NCI-H187 (cell line): ENCODE data around the gene OGG1.

ENCODE experiments used
- DNase-seq, 2 experiments: peaks; one replicate each; lab custom pipeline; 2025; lab: John Stamatoyannopoulos, UW

The OGG1 gene

DNA sequence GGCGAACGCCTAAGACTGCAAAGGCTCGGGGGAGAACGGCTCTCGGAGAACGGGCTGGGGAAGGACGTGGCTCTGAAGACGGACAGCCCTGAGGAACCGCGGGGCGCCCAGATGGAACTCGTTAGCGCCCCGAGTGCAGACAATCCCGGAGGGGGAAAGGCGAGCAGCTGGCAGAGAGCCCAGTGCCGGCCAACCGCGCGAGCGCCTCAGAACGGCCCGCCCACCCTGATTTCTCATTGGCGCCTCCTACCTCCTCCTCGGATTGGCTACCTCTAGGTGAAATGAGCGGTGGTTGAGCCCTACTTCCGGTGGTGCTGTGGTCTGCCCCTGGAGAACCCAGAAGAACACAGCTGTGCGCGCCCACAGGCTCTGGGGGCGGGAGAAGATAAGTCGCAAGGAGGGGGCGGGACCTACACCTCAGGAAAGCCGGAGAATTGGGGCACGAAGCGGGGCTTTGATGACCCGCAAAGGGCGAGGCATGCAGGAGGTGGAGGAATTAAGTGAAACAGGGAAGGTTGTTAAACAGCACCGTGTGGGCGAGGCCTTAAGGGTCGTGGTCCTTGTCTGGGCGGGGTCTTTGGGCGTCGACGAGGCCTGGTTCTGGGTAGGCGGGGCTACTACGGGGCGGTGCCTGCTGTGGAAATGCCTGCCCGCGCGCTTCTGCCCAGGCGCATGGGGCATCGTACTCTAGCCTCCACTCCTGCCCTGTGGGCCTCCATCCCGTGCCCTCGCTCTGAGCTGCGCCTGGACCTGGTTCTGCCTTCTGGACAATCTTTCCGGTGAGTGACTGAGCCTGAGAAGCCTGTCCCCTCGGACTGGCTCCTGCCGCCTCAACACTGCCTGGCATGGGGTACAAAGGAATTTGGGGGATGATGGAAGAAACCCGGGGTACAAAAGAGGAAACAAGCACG is at the start of gene OGG1:
OGG1 (plus strand) TSS at position 308 of the 911 bp plus-strand sequence; CDS start at position 643, 335 bp downstream.
- DNase-seq: peak; percentile 87 to 93

DNA sequence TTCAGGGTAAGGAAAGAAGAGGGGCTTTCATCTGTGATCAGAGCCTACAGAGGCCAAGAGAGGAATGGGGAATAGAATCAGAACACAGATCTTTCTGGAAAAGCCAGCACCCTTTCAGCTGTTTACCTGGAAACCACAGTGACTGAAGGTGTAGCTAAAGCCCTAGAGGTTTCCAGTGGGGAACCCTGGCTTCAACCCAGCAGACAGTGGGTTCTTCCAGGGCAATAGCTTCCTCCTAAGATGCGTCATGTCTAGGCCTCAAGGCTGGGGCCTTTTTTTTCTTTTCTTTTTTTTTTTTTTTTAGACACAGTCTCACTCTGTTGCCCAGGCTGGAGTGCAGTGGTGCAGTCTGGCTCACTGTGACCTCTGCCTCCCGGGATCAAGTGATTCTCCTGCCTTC is 49.2 kb upstream of the OGG1 start:
- DNase-seq: no peak

DNA sequence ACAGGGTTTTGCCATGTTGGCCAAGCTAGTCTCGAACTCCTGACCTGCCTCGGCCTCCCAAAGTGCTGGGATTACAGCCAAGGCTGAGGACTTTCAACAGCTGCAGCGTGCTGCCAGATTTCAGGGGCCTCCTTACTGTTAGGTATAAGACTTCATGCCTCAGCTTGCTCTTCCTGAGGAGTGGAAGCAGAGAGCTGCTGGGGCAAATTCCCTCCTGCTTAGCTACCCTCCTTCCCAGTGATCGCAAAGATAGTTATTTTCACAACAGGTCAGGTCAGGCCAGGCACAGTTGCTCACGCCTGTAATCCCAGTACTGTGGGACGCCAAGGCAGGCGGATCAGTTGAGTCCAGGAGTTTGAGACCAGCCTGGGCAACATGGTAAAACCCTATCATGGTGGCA is 48.7 kb upstream of the OGG1 start:
- no peak for DNase-seq

DNA sequence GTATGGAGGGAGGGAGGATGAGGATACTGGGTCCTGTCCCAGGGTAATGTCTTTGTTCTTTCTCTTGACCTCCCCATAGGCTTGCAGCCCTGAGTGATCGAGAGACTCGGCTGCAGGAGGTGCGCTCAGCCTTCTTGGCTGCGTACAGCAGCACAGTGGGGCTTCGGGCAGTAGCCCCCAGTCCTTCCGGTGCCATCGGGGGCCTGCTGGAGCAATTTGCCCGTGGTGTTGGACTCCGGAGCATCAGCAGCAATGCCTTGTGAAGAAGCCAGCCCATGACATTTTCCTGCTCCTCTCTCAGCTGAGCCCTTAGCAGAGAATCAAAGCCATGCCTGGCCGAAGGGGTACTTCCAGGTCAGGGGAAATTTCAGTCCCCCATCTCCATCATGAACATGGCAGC is 48.0 kb upstream of the OGG1 start:
- no peak for DNase-seq

DNA sequence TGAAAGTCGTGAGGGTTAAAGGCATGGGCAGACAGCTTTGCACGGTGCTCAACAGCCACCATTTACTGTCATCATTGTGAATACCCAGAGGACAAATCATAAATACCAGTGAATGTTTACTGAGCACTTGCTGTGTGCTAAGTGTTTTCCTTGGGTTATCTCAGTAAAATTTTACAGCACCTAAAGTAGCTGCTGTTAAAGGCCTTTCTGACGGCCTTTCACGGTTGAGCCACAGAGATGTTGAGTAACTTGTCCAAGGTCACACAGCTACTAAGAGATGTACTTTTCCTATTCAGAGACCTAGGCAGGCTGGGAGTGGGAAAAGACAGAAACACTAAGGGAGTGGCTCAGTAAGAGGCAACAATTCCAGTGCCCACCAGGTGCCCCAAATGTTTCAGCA is 46.5 kb upstream of the OGG1 start:
- DNase-seq: no peak

DNA sequence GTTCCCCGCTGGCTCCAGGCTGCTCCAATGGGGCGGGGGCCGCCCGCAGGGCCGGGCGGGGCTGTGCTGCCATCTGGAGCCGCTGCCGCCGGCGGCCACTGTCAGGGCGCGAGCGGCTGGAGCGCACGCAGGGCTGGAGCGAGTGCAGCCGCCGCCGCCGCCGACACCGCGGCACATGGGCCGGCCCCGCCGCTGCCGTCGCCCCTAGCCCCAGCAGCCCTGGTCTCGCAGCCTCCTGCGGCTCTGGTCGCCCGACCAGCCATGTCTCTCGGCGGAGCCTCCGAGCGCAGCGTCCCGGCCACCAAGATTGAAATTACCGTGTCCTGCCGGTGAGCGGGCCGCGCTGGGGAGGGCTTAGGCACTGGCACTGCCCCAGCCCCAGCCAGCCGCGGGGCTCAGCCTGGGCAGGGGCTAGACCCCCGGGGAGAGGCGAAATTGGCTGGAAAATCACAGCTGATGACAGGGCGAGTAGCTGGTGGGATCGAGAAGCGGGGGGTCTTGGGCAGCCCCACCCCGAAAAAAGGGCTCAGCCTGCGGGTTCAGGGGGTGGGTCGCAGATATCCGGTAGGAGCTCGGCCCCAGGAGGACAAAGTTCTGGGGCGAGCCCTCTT is 45.9 kb upstream of the OGG1 start, which contains the start of gene CPNE9:
CPNE9 (plus strand) TSS at position 98 of the 611 bp plus-strand sequence; CDS start at position 262, 164 bp downstream.
- no peak for DNase-seq

DNA sequence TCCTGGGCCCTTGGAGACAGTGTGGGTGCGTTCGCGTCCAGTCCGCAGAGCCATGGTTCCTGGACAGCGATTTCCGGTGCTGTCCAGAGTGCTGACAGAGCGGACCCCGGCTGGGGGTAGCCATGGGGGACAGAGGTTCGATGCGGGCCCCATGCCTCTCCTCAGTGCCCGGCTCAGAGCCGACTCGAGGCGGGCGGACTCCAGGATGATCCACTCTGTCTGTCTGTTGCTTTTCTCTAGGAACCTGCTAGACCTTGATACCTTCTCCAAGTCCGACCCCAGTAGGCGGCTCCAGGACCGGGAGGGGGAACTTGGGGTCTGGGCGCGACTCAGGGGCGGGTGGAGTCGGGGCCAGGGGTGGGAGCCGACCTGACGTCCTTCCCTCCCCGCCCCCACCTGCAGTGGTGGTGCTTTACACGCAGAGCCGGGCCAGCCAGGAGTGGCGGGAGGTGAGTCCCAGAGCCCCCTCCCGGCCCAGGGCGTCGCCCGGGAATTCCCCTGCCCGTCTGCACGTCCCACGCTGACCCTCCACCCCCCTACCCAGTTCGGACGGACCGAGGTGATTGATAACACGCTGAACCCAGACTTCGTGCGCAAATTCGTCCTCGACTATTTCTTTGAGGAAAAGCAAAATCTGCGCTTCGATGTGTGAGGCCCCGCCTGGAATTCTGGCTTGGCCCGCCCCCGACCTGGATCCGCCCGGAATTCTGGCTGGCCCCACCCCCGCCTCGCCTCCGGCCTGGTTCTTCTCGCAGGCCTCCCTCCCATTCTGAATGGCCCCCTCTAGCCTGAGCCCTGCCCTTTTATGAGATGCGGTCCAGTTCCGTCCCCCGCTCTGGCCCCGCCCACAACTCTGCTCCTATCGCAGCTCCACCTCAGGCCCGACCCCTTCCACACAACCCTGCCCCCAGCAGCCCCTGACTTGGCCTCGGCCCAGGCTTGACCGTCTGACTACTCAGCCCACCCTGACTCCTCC is 45.1 kb upstream of the OGG1 start:
- DNase-seq: no peak

DNA sequence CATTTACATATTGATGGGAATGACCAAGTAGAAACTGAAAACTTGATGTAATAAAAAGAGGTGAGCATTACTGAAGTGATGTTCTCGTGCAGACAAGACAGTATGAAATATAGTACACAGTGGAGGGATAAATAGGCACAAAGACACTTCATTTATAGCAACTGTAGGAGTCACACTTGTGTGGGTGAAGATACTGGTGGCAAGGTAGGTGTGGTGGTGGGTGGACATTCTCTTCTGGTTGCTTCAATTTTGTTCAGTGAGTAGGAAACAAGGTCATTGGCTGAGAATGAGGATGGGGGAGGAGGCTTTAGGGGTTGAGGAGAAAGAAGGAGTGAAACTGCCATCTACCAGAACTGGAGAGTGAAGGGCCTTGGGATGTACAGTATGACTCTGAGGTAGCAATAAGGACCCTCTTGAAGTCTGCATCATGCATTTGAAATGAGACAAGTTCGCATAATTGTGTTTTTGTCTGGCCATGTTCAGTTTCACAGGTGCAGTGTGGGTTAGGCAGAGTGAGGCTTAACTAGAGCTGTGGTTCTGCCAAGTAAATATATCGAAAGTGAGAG is 39.5 kb upstream of the OGG1 start:
- DNase-seq: no peak

DNA sequence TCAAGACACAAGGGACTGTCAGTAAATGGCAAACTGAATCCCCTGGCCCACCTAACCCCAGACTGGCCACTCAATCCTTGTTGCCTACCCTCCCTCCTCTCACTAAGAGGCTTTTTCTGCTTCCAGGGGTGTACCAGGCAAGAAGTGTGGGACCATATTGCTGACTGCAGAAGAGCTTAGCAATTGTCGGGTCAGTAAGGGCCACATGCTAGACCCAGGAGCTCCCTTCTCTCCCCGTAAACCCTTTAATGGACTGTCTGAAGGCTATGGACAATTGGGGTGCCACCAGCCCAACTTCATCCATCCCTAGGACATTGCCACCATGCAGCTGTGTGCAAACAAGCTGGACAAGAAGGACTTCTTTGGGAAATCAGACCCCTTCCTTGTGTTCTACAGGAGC is 37.3 kb upstream of the OGG1 start:
- no peak for DNase-seq

DNA sequence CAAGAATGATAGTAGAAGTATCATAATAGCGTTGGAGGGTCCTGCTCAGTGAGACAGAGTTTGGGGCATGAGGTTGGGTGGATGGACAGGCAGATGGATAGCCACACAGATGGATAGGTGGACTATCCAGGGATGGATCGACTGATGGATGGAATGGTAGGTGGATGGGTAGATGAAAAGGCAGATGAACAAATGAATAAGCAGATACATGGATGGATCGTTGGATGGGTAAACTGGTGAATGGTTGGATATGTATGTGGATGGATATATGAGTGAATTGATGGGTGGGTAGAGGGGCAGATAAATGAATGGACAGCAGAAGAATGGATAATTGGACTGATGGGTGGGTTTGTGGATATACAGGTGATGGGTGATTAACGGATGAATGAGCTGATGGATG is 36.6 kb upstream of the OGG1 start:
- no peak for DNase-seq

DNA sequence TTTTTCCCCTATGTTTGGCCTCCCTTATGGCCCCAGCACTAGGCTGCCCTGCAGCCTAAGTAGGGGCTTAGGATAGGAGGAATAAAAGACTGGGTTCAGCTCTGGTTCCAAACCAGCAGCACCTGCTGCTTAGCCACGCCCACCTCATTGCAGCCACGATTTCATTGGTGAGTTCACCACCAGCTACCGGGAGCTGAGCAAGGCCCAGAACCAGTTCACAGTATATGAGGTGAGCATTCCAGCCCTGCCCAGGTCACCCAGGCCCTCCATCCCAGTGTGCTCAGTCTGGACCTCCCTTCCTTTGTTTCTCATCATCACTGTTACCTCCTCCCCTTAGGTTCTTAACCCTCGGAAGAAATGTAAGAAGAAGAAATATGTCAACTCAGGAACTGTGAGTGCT is 34.6 kb upstream of the OGG1 start:
- DNase-seq: no peak

DNA sequence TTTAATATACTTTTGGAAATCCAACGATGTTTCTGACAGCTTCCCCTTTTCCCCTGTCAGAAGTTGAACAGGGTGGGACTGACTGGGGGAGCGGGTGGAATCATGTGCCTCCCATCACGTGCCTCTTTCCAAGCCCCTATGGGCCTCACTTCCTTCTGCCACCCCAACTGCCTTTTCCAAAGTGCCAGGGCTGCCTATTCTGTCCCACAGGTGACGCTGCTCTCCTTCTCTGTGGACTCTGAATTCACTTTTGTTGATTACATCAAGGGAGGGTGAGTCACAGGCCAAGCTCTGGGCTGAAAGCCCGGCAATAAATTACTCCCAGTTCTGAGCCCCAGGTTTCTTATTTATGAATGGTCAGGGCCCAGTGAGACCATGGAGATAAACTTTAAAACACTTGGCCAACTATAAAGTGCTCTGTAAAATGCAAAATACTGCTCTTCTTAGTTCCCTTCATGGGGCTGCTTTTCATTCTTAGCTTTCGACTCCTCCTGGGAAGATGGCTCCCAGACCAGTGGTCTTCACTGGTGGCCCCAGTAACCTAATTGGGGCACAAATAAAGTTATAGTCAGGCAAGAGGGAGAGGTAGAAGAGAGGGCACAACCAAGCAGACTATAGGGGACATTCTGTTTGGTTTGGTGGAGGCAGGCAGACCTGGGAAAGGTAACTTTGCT is 33.9 kb upstream of the OGG1 start:
- DNase-seq: no peak

DNA sequence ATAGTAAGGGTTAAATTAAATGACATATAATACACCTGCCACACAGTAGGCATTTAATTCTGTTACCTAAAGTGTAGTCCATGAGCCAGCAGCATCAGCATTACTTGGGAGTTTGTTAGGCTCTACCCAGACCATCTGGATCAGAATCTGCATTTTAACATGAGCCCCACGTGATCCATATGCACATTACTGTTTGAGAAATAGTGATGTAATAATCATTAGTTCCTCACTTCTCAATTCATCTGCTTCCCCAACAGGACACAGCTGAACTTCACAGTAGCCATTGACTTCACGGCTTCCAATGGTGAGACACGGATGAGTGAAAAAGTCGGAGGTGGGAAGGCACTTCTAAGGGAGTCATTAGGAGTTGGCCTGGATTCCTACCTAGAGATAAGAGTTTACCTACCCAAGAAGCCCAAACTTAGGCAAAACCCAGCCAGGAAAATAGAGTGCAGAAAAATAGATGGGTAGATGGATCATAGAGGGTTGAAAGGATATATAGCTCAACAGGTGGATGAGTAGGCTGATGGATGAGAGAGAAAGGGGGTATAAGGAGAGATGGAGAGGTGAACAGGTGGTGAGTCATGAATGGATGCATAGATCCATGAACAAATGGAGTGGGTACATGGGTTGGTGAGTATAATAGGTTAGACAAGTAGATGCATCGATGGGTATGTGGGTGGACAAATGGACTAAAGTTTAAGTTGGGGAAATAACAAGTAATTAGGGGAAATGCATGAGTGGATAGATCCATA is 32.8 kb upstream of the OGG1 start:
- DNase-seq: no peak

DNA sequence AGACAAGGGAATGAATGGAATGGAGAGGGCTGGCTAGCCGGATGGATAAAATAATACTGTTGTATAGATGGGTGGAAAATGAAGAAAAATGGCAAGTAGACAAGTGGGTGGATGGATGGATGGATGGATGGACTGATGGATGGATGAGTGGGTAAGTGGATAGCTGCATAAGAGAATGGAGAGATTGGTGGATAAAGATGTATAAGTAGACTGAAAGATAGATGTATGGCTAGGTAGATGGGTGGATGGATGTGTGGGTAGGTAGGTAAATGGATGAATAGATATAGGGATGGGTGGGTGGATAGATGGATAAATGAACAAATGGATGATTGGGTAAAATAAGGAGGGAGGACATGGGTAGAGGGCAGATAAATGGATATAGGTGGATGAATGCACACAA is 32.2 kb upstream of the OGG1 start:
- no peak for DNase-seq

DNA sequence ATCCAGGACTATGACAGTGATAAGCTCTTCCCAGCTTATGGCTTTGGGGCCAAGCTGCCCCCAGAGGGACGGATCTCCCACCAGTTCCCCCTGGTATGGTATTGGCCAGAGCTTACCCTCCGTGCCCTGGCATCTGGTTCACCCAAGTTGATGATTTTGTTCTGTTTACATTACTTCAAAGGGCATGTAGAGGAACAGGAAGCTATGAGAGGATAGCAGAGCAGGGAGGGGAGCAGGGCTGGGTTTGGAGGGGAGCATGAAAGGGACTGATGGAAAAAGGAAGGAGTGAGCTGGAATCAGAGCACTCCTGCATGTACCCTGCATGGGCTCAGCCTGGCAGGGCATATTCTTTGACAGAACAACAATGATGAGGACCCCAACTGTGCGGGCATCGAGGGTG is 31.6 kb upstream of the OGG1 start:
- DNase-seq: no peak

DNA sequence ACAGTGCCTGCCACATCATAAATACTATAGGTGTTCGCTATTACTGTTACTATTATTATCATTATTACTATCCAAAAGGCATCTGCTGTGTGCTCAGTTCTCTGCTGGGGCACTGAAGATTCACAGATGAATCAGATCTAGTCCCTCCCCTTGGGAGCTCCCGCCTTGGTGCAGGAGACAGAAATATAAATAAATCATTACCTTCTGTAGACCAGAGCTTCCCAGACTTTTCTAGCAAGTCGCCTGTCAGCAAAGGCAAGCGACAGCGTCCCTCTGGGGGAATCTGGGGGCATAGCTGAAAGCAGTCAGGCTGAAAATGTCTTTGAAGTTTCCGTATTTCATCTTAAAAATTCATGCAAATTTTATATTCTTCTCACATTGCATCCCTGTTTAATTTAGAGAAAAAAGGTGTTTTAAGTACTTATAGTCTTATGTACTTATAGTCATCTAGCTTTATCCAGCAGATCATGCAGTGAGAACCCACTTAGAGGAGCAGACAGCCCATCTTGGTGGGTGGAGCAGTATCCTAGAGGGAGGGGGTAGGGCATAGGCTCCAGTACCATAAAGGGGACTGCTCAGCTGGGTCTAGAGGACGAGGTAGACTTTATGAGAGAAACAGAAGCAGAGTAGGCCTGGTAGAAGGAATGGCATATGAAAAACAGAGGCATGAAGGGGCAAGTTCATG is 28.6 kb upstream of the OGG1 start:
- no peak for DNase-seq

DNA sequence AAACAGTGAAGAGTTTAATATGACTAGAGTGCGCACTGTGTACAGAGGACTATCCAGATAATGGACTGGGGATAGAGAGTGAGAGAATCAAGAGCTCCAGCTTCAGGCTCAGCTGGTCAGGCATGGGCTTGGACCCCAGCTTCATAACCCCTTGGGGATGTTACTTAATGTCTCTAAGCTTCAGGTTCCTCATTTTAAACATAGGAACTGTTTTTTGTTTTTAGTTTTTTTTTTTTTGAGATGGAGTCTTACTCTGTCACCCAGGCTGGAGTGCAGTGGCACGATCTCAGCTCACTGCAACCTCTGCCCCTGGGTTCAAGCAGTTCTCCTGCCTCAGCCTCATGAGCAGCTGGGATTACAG is 28.1 kb upstream of the OGG1 start:
- DNase-seq: no peak

DNA sequence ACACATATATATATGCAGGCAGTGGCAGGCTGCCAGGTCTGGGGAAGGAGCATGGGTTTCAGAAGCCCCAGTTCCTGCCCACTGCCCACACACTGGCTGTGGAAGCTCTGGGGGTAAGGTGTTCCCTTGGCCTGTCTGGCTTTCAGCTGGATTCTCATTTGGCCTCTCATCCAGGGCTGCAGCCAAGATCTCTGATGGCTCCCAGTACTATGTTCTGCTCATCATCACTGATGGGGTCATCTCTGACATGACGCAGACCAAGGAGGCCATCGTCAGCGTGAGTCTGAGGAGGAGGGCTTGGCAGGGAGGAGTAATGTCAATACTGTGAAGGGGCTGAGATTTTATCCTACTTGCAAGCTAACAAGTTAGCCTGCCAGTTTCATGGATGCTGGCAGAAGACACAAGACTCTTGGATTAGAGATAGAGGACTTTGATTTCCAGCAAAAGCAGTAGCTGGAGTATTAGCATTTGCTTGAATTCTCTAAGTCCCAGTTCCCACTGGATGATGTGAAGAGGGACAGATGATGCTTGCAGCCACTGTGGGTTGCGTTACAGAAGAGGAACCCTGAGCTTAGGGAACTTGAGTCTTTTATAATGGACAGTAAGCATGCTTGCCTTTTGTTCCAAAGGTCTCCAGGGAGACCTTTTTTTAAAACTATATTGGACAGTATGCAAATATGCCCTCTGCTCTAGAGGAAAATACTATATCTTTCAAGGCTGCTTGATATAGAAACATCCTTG is 23.8 kb upstream of the OGG1 start:
- no peak for DNase-seq

DNA sequence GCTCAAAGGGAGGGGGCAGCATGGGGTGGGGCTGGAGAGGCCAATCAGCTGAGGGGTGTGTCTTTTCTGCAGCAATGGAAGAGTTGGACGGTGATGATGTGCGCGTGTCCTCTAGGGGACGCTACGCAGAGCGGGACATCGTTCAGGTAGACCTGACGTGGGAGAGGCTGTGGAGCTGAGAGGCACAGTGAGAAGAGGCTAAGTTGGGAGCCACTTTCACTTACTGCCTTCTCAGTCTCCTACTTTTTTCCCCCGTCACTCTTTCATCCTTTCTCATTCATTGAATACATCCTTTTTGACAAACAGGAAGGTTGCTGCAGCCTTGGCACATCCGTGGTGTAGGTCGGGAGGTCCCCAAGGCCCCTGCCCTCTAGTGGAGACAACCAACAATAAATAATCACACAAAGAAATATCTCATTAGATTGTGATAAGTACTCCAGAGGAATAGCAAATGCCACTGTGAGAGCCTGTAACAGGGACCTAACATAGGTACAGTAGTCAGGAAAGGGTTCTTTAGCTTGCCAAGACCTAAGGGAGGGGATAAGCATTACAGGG is 22.6 kb upstream of the OGG1 start:
- DNase-seq: no peak
